GM19351 (cell line): ENCODE data around the gene SHB.

Source experiments
- ATAC-seq: cut with Tn5 transposase; IDR thresholded peaks from one replicate; pipeline ENCODE4 v1.9.1; 2021; ENCODE audit warnings: mild to moderate bottlenecking, moderate library complexity; ENCODE audit not compliant: unreplicated experiment

The SHB gene

GRCh38 chr9:37994639-37995347, 74.2 kb downstream of the SHB start:
- ATAC-seq, result peak; percentile 78

GRCh38 chr9:37992924-37993349, 76.1 kb downstream of the SHB start:
- ATAC-seq, result no peak

- ATAC-seq, result no peak
Observed at GRCh38 chr9:37990404-37991015, 78.5 kb downstream of the SHB start.

GRCh38 chr9:37989701-37990100, 79.3 kb downstream of the SHB start:
- no peak for ATAC-seq

GRCh38 chr9:37988602-37989001, 80.4 kb downstream of the SHB start:
- ATAC-seq, result no peak

GRCh38 chr9:37988041-37988440, 81.0 kb downstream of the SHB start:
- no peak for ATAC-seq

GRCh38 chr9:37987467-37987981, 81.5 kb downstream of the SHB start:
- no peak for ATAC-seq

GRCh38 chr9:37986771-37987258, 82.2 kb downstream of the SHB start:
- ATAC-seq, result no peak

- no peak for ATAC-seq
Observed at GRCh38 chr9:37986001-37986400, 83.0 kb downstream of the SHB start.

- no peak for ATAC-seq
Observed at GRCh38 chr9:37984672-37985611, 84.1 kb downstream of the SHB start.

- no peak for ATAC-seq
Observed at GRCh38 chr9:37984278-37984671, 84.8 kb downstream of the SHB start.

- ATAC-seq, result no peak
Observed at GRCh38 chr9:37983381-37984067, 85.5 kb downstream of the SHB start.

- ATAC-seq, result no peak
Observed at GRCh38 chr9:37979844-37980243, 89.2 kb downstream of the SHB start.

- no peak for ATAC-seq
Observed at GRCh38 chr9:37978983-37979382, 90.0 kb downstream of the SHB start.

- ATAC-seq, result no peak
Observed at GRCh38 chr9:37978481-37978864, 90.6 kb downstream of the SHB start.

- no peak for ATAC-seq
Observed at GRCh38 chr9:37977851-37978480, 91.1 kb downstream of the SHB start.

- no peak for ATAC-seq
Observed at GRCh38 chr9:37976714-37977477, 92.1 kb downstream of the SHB start.

GRCh38 chr9:37975639-37976038, 93.4 kb downstream of the SHB start:
- no peak for ATAC-seq

- ATAC-seq, result no peak
Observed at GRCh38 chr9:37974506-37975173, 94.4 kb downstream of the SHB start.
